GM12878 (cell line): ENCODE data around the gene RPRD1B. TPM values are rescaled to one million over a fixed set of nuclear protein-coding genes. Genes with fewer than 3 reads are reported as not detected.
A peak's percentile ranks its signal among the peaks of the same experiment; 100 is the strongest.

Source experiments
- ATAC-seq: fragments of 200-7000 bp; cut with Tn5 transposase; 3 replicates; pipeline ENCODE4 v1.9.1; 2020; ENCODE audit warnings: mild to moderate bottlenecking, moderate library complexity
- BruUV-seq: library from RNA; stranded (reverse); fragments of 400-500 nt; replicated peaks from 2 replicates; lab custom pipeline; 2021; lab: Mats Ljungman, UMichigan
- CTCF ChIA-PET: fragments of 300-600 bp; sonication (Branson Sonifier 250); formaldehyde crosslinking; extraction: SDS; loops from one replicate; lab custom pipeline; 2021; ENCODE audit warnings: inconsistent platforms; lab: Yijun Ruan, JAX
- POLR2A ChIA-PET: fragments of 350-600 bp; formaldehyde crosslinking; extraction: SDS; loops from one replicate; lab custom pipeline; 2021; ENCODE audit warnings: inconsistent platforms; lab: Charles Lee
- RAD21 ChIA-PET: fragments of 300-600 bp; sonication (Branson Sonifier 250); formaldehyde crosslinking; loops from one replicate; lab custom pipeline; 2023; ENCODE audit warnings: antibody characterized with exemption; ENCODE audit not compliant: unreplicated experiment; lab: Charles Lee
- SMC1A ChIA-PET: fragments of 300-600 bp; sonication (Branson Sonifier 250); formaldehyde crosslinking; loops from one replicate; lab custom pipeline; 2023; ENCODE audit not compliant: unreplicated experiment, uncharacterized antibody; lab: Charles Lee
- DNase-seq: peaks from one replicate; pipeline ENCODE4 v3.0.0-alpha.2; 2011; ENCODE audit warnings: low read depth, low spot score
- FAIRE-seq: peaks from 3 replicates; lab custom pipeline; 2011; peaks lifted over from hg19 to GRCh38; lab: Jason Lieb, UNC
- H2AFZ ChIP-seq: 2 replicates; pipeline ENCODE4 v1.6.0; 2011; ENCODE audit warnings: low read depth, low read length, control low read depth; ENCODE audit not compliant: control insufficient read depth
- H3K27ac ChIP-seq: 2 replicates; pipeline ENCODE4 v1.5.1; 2011; ENCODE audit warnings: control low read depth; ENCODE audit not compliant: control insufficient read depth, insufficient read depth
- H3K27me3 ChIP-seq, 2 experiments: replicated peaks in 1 of 2; 2 replicates each; pipeline versions ENCODE4 v1.6.0 to v1.6.1; 2011; ENCODE audit warnings: low read length in 1 of 2; ENCODE audit not compliant: control insufficient read depth in 2 of 2, insufficient read depth in 2 of 2
- H3K36me3 ChIP-seq, 2 experiments: 2 replicates each; pipeline ENCODE4 v1.5.1; 2011; ENCODE audit warnings: low read length in 1 of 2; ENCODE audit not compliant: control insufficient read depth in 2 of 2, insufficient read depth in 2 of 2
- H3K4me1 ChIP-seq: 2 replicates; pipeline ENCODE4 v1.6.1; 2011; ENCODE audit warnings: mild to moderate bottlenecking, low read length, moderate library complexity, mixed read lengths; ENCODE audit not compliant: control insufficient read depth, insufficient read depth
- H3K4me2 ChIP-seq: 2 replicates; pipeline ENCODE4 v1.6.0; 2011; ENCODE audit warnings: control low read depth; ENCODE audit not compliant: control insufficient read depth, insufficient read depth
- H3K4me3 ChIP-seq: fragments of 200-600 bp; sonication (generic); 2 replicates; pipeline ENCODE4 v1.5.1; 2016
- H3K79me2 ChIP-seq: 2 replicates; pipeline ENCODE4 v1.6.0; 2011; ENCODE audit warnings: low read length; ENCODE audit not compliant: control insufficient read depth, insufficient read depth
- H3K9ac ChIP-seq: 2 replicates; pipeline ENCODE4 v1.8.0; 2011; ENCODE audit warnings: low read length, control low read depth, mixed read lengths; ENCODE audit not compliant: control insufficient read depth, insufficient read depth
- H3K9me3 ChIP-seq: replicated peaks from 3 replicates; pipeline ENCODE4 v1.5.1; 2011; ENCODE audit warnings: mild to moderate bottlenecking, low read length; ENCODE audit not compliant: control insufficient read depth, insufficient read depth
- H4K20me1 ChIP-seq: 2 replicates; pipeline ENCODE4 v1.6.0; 2011; ENCODE audit not compliant: control insufficient read depth, insufficient read depth
- CHD2 ChIP-seq: IDR thresholded peaks from 2 replicates; pipeline ENCODE4 v1.6.1; 2011; ENCODE audit warnings: low read depth, low read length, improper control_type of control experiment, borderline replicate concordance
- CHD4 ChIP-seq: fragments of 200-600 bp; sonication (generic); IDR thresholded peaks from 2 replicates; pipeline ENCODE4 v1.6.1; 2016; ENCODE audit warnings: mild to moderate bottlenecking
- E4F1 ChIP-seq: fragments of 450-650 bp; IDR thresholded peaks from 2 replicates; pipeline ENCODE4 v1.6.1; 2018; ENCODE audit warnings: borderline replicate concordance, mild to moderate bottlenecking; ENCODE audit not compliant: partially characterized antibody
- MEF2A ChIP-seq: IDR thresholded peaks from 2 replicates; pipeline ENCODE4 v1.6.1; 2011; ENCODE audit warnings: low read depth, mild to moderate bottlenecking, low read length, moderate library complexity; ENCODE audit not compliant: insufficient read depth
- PAX5 ChIP-seq: IDR thresholded peaks from 2 replicates; pipeline ENCODE4 v1.6.1; 2011; ENCODE audit warnings: low read depth, low read length, borderline replicate concordance
- RAD21 ChIP-seq: IDR thresholded peaks from 2 replicates; pipeline ENCODE4 v1.6.1; 2011; ENCODE audit warnings: mild to moderate bottlenecking, low read depth, low read length, moderate library complexity; ENCODE audit not compliant: insufficient read depth
- WGBS: methylation state at CpG from one replicate; pipeline ENCODE4 v1.1.6; 2016; ENCODE audit warnings: low lambda C conversion rate; ENCODE audit not compliant: insufficient replicate concordance, insufficient coverage; ENCODE audit errors: missing lambda C conversion rate; 5-methylcytosine and 5-hydroxymethylcytosine counted together
- in situ Hi-C: fragments of 300-500 bp; cut with MboI; formaldehyde crosslinking; loops from 9 replicates; pipeline ENCODE4 v1.14.3; 2018; ENCODE audit warnings: mixed read lengths
- intact Hi-C: fragments of 100-400 bp; cut with micrococcal nuclease; formaldehyde crosslinking; loops from one replicate; pipeline ENCODE4 v1.14.2; 2022; ENCODE audit not compliant: unreplicated experiment
- polyA plus RNA-seq, 11 experiments: library from polyadenylated mRNA; depleted of rRNA in 4 of 11; unstranded in 6 of 11; stranded (reverse) in 5 of 11; fragments of >200 nt; fragmentation: Nextera tagmentation in 4 of 11; fragmentation: Illumina TruSeq in 1 of 11; extraction: Ambion mirVana in 4 of 11; extraction: Trizol in 1 of 11; gene quantifications; 1 replicate in 1 of 11; 2 replicates in 10 of 11; pipeline versions ENCODE4 v1.2.1 to v1.2.3, GENCODE V29; 2011 to 2016; ENCODE audit warnings: inconsistent platforms in 2 of 11, missing spikeins in 2 of 11, low read depth in 1 of 11
- total RNA-seq, 4 experiments: library from RNA; depleted of rRNA in 3 of 4; stranded (reverse); fragments of >200 nt in 3 of 4; fragmentation: Illumina TruSeq in 1 of 4; extraction: Trizol in 1 of 4; gene quantifications; 2 replicates each; pipeline versions ENCODE4 v1.2.1 to v1.2.3, GENCODE V29; 2013 to 2021

The RPRD1B gene
- total and polyA plus RNA-seq, 10 of the 15 experiments (the other 5 are each of a cell fraction or from before 2014, with no cell fraction given): 5.2 to 40.2 (median 30.0) TPM

DNA sequence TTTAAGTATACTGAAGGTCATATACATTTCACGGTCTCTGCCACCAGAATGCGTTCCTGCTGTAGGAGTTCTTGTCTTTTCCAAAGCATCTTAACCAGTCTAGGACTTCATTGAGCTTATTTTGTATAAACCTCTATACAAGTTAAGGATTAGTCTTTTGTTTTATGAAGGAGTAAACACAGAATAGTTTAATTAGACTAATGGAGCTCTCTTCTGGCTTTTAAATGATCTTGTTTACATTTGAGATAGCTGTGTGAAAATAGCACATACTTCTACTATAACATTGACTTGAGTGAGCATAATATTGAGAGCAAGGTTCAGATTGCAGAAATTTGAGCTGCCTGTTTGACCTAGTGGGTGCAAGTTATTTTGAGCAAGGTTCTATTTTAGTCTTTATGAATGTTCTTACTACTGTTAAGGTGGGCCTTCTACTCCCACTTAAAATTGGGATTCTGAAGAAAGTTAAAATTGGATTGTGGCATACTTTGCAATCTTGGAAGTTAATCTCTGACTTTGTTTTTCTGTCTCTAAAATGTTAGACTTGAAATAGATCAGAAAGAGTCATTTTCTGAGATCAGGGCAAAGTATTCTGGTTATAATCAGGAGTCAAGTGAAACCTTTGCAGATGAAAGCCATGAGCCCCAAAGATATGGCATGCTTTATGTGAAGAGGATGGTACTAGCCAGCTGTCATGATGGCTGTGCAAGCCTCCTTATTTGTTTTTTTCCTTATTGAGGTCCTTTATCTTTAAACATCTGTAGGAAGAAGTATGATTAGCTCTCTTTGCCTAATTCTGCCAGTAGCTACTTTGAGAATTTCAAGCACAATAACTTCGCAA lies 41.8 kb downstream of the RPRD1B start:
- SMC1A ChIA-PET: interaction anchor here (0.8 to 12.3 kb wide), 14 partner anchors 7 to 151 kb away, joined by 3 to 166 read pairs (median 18); partner anchors contain the start of gene TGM2
- 0 out of 2 replicates have a peak overlapping the region, but pooled peaks have one; percentile 13 for H3K4me2 ChIP-seq
- RAD21 ChIA-PET: interaction anchor here (1.2 to 6.1 kb wide), 9 partner anchors 14 to 145 kb away, joined by 4 to 88 read pairs (median 39); partner anchors contain the start of gene TGM2
- BruUV-seq: no TSS peak
- ATAC-seq (no peak), DNase-seq (no peak)
- H3K9me3 ChIP-seq: peaks cover 4% of the 10 kb centered on the region
- peaks cover 10 to 23% of the 10 kb centered on the region in 2 experiments for H3K36me3 ChIP-seq
- TF ChIP-seq CHD4 (no peak), E4F1 (no peak), MEF2A (no peak), RAD21 (no peak), PAX5 (no peak), CHD2 (no peak)
- TF ChIP-seq, all 136 proteins: peak for 0
- Histone ChIP-seq H3K9ac (no peak overlapping the region), H2AFZ (no peak overlapping the region), H3K4me3 (no peak overlapping the region), H3K27me3 (no peaks in the 10 kb centered on the region), H3K4me1 (peaks cover 13% of the 10 kb centered on the region), H3K27ac (no peak overlapping the region), H4K20me1 (no peaks in the 10 kb centered on the region), H3K79me2 (peaks cover 5% of the 10 kb centered on the region)
- ChIA-PET CTCF (interaction anchor here (0.8 to 12.1 kb wide), 14 partner anchors 13 to 146 kb away, joined by 3 to 260 read pairs (median 26); partner anchors contain the start of gene TGM2), POLR2A (interaction anchor here (1.3 to 1.7 kb wide), 3 partner anchors 13 to 86 kb away, joined by 3 to 12 read pairs (median 4); no protein-coding TSS in a partner anchor)
- FAIRE-seq: no peak
- 82% methylated on average over 3 of the region's 3 CpGs for WGBS
- in situ Hi-C loops (no loop called here), intact Hi-C loops (no loop called here)
